Panc1 (cell line): ENCODE data around the gene PSMB7. TPM values are rescaled to one million over a fixed set of nuclear protein-coding genes. Genes with fewer than 3 reads are reported as not detected.

Source experiments
- ATAC-seq: fragments of 200-7000 bp; cut with Tn5 transposase; 2 replicates; pipeline ENCODE4 v1.9.1; 2020; ENCODE audit warnings: mild to moderate bottlenecking, moderate library complexity
- BruUV-seq: library from RNA; stranded (reverse); fragments of 400-500 nt; replicated peaks from 2 replicates; lab custom pipeline; 2021; lab: Mats Ljungman, UMichigan
- CTCF ChIA-PET: fragments of 300-600 bp; sonication (Branson Sonifier 250); formaldehyde crosslinking; loops from one replicate; lab custom pipeline; 2022; ENCODE audit warnings: antibody characterized with exemption; lab: Charles Lee
- POLR2A ChIA-PET: fragments of 300-600 bp; sonication (Branson Sonifier 250); formaldehyde crosslinking; loops from one replicate; lab custom pipeline; 2022; ENCODE audit warnings: antibody characterized with exemption; lab: Charles Lee
- DNase-seq: peaks from one replicate; pipeline ENCODE4 v3.0.0-alpha.2; 2010; ENCODE audit warnings: low read depth, low spot score
- H3K27ac ChIP-seq: 2 replicates; pipeline ENCODE4 v1.5.1; 2011; ENCODE audit warnings: mild to moderate bottlenecking, low read length, inconsistent platforms
- H3K27me3 ChIP-seq: fragments of 200-500 bp; sonication (Bioruptor generic); 2 replicates; pipeline ENCODE4 v1.6.0; 2014; ENCODE audit warnings: low read length, inconsistent platforms; ENCODE audit not compliant: control insufficient read depth, insufficient read depth
- H3K36me3 ChIP-seq: fragments of 200-500 bp; sonication (Bioruptor generic); 2 replicates; pipeline ENCODE4 v1.5.1; 2014; ENCODE audit warnings: inconsistent platforms, mild to moderate bottlenecking, low read length, moderate library complexity; ENCODE audit not compliant: control insufficient read depth, insufficient read depth
- H3K4me1 ChIP-seq: 2 replicates; pipeline ENCODE4 v1.5.1; 2011; ENCODE audit warnings: inconsistent platforms, mild to moderate bottlenecking, low read length, moderate library complexity; ENCODE audit not compliant: control insufficient read depth, insufficient read depth
- H3K4me3 ChIP-seq, 2 experiments: 2 replicates each; pipeline ENCODE4 v1.5.1; 2011 to 2012; ENCODE audit warnings: low read depth in 2 of 2, low read length in 2 of 2, mild to moderate bottlenecking in 2 of 2, inconsistent platforms in 1 of 2, moderate library complexity in 1 of 2
- H3K9me3 ChIP-seq: fragments of 200-500 bp; sonication (Bioruptor generic); 2 replicates; pipeline ENCODE4 v1.5.1; 2014; ENCODE audit warnings: low read depth, mild to moderate bottlenecking, inconsistent platforms, low read length, moderate library complexity; ENCODE audit not compliant: control insufficient read depth, insufficient read depth
- POLR2AphosphoS5 ChIP-seq: IDR thresholded peaks from 2 replicates; pipeline ENCODE4 v1.6.1; 2012; ENCODE audit warnings: mild to moderate bottlenecking, low read depth, low read length, moderate library complexity
- SIN3A ChIP-seq: IDR thresholded peaks from 2 replicates; pipeline ENCODE4 v1.6.1; 2012; ENCODE audit warnings: low read depth, mild to moderate bottlenecking, low read length, moderate library complexity, borderline replicate concordance; ENCODE audit not compliant: insufficient read depth
- TCF7L2 ChIP-seq: IDR thresholded peaks from 2 replicates; pipeline ENCODE4 v1.6.1; 2011; ENCODE audit warnings: mild to moderate bottlenecking, low read depth, low read length, inconsistent platforms
- in situ Hi-C: cut with HindIII; loops from 2 replicates; pipeline ENCODE4 v1.10.0; 2016; ENCODE audit warnings: low sequenced_read_pairs, low pct_unique_long_range_greater_than_20kb
- intact Hi-C: fragments of 100-400 bp; cut with micrococcal nuclease; formaldehyde crosslinking; loops from one replicate; pipeline ENCODE4 v1.10.0; 2022; ENCODE audit not compliant: unreplicated experiment
- total RNA-seq: library from RNA; stranded (reverse); gene quantifications from one replicate; pipeline ENCODE4 v1.2.1, GENCODE V29; 2021; ENCODE audit not compliant: unreplicated experiment
- TF ChIP-seq, protein P1 (sequence below): fragments of 450-650 bp; IDR thresholded peaks from 2 replicates; pipeline ENCODE4 v1.5.1; 2017; ENCODE audit warnings: mild to moderate bottlenecking
- TF ChIP-seq, protein P2 (sequence below), 2 experiments: IDR thresholded peaks; 2 replicates each; pipeline ENCODE4 v1.6.1; 2011 to 2012; ENCODE audit warnings: low read depth in 2 of 2, control low read depth in 1 of 2, low read length in 1 of 2, mild to moderate bottlenecking in 1 of 2, moderate library complexity in 1 of 2; ENCODE audit not compliant: insufficient read depth in 1 of 2

The PSMB7 gene
- total RNA-seq, 1 experiment from 2014 or later: 167 TPM

DNA sequence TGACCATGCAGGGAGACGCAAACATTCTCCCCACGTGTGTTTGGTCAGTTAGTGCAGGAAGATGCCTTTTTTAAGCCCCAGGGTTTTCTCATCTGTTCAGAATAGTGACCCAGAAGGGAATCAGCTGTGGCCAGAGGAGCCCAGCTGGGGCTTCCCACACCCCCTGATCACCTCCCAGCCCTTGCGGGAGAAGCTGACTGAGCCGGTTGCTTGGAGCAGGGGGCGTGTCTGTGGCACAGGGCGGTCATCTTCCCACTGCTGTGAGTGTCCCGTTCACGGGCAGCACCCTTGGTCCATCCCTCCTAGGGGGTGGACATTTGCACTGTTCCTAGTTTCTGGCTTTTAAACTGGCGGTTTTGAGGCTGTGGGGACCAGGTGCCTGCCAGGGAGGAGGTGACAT, 87.8 kb downstream of the PSMB7 start:
- POLR2A ChIA-PET: no interaction called here
- ATAC-seq (no peak), DNase-seq (no peak)
- Histone ChIP-seq H3K27ac (no peak overlapping the region), H3K9me3 (no peaks in the 10 kb centered on the region), H3K36me3 (no peaks in the 10 kb centered on the region; the same call in 1 of the 2 replicates), H3K27me3 (no peaks in the 10 kb centered on the region), H3K4me1 (no peaks in the 10 kb centered on the region), H3K4me3 (no peak overlapping the region)
- TF ChIP-seq TCF7L2: no peak
- no peak for TF ChIP-seq POLR2AphosphoS5
- TF ChIP-seq, protein P1, sequence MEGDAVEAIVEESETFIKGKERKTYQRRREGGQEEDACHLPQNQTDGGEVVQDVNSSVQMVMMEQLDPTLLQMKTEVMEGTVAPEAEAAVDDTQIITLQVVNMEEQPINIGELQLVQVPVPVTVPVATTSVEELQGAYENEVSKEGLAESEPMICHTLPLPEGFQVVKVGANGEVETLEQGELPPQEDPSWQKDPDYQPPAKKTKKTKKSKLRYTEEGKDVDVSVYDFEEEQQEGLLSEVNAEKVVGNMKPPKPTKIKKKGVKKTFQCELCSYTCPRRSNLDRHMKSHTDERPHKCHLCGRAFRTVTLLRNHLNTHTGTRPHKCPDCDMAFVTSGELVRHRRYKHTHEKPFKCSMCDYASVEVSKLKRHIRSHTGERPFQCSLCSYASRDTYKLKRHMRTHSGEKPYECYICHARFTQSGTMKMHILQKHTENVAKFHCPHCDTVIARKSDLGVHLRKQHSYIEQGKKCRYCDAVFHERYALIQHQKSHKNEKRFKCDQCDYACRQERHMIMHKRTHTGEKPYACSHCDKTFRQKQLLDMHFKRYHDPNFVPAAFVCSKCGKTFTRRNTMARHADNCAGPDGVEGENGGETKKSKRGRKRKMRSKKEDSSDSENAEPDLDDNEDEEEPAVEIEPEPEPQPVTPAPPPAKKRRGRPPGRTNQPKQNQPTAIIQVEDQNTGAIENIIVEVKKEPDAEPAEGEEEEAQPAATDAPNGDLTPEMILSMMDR: no peak
- TF ChIP-seq, protein P2, sequence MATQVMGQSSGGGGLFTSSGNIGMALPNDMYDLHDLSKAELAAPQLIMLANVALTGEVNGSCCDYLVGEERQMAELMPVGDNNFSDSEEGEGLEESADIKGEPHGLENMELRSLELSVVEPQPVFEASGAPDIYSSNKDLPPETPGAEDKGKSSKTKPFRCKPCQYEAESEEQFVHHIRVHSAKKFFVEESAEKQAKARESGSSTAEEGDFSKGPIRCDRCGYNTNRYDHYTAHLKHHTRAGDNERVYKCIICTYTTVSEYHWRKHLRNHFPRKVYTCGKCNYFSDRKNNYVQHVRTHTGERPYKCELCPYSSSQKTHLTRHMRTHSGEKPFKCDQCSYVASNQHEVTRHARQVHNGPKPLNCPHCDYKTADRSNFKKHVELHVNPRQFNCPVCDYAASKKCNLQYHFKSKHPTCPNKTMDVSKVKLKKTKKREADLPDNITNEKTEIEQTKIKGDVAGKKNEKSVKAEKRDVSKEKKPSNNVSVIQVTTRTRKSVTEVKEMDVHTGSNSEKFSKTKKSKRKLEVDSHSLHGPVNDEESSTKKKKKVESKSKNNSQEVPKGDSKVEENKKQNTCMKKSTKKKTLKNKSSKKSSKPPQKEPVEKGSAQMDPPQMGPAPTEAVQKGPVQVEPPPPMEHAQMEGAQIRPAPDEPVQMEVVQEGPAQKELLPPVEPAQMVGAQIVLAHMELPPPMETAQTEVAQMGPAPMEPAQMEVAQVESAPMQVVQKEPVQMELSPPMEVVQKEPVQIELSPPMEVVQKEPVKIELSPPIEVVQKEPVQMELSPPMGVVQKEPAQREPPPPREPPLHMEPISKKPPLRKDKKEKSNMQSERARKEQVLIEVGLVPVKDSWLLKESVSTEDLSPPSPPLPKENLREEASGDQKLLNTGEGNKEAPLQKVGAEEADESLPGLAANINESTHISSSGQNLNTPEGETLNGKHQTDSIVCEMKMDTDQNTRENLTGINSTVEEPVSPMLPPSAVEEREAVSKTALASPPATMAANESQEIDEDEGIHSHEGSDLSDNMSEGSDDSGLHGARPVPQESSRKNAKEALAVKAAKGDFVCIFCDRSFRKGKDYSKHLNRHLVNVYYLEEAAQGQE (IDR thresholded peaks at IDR 0.05; ENCODE audit: insufficient read depth in 1 of 2, low read depth in 2 of 2, low read length in 1 of 2): no peak
- no TSS peak for BruUV-seq
- intact Hi-C loops (no loop called here), in situ Hi-C loops (no loop called here)
- CTCF ChIA-PET: no interaction called here

DNA sequence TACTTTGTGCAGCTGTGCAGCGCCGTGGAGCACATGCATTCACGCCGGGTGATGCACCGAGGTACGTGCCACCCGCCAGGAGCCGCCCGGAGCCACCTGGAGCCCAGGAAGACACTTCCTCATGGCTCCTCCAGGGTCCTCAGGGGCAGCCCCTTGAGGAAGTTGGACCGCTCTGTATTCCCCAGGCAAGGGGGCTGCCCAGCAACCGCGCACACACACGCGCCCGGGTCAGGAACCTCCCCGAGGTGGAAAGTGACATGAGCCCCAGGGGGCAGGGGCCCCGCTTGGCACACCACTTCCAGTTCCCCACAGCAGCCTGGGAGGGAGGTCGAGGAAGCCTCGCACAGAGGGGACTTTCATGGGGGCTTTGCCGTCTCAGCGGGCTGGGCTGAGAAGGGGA, 88.9 kb downstream of the PSMB7 start:
- POLR2A ChIA-PET: no interaction called here
- no TSS peak for BruUV-seq
- H3K27ac ChIP-seq: no peak overlapping the region
- intact Hi-C loops: no loop called here
- H3K9me3 ChIP-seq: no peaks in the 10 kb centered on the region
- CTCF ChIA-PET: no interaction called here
- no peaks in the 10 kb centered on the region for H3K27me3 ChIP-seq
- no peak overlapping the region for H3K4me3 ChIP-seq
- in situ Hi-C loops: no loop called here
- H3K4me1 ChIP-seq: no peaks in the 10 kb centered on the region
- TF ChIP-seq, protein P2 (IDR thresholded peaks at IDR 0.05; ENCODE audit: insufficient read depth in 1 of 2, low read depth in 2 of 2, low read length in 1 of 2): no peak
- TF ChIP-seq SIN3A (no peak), TCF7L2 (no peak), POLR2AphosphoS5 (no peak)
- TF ChIP-seq, protein P1: no peak
- ATAC-seq (no peak), DNase-seq (no peak)
- no peaks in the 10 kb centered on the region; the same call in 1 of the 2 replicates for H3K36me3 ChIP-seq
